DMS53 treated with DMSO at 0.1 percent for 48 hours (cell line): ENCODE data around the gene GDAP2.
A peak's percentile ranks its signal among the peaks of the same experiment; 100 is the strongest.

Experiments used
- DNase-seq: peaks from one replicate; lab custom pipeline; 2025; ENCODE audit not compliant: unreplicated experiment; lab: John Stamatoyannopoulos, UW

Gene GDAP2

DNA sequence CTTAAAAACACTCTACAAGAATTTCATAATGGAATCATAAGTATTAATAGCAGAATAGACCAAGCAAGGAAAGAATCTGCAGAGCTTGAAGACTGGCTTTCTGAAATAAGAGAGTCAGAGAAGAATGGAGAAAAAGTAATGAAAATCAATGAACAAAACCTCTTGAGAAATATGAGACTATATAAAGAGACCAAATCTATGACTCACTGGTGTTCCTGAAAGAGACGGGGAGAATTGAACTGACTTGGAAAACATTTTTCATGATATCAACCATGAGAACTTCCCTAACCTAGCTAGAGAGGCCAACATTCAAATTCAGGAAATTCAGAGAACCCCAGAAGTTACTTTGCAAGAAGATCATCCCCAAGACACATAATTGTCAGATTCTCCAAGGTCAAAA is 85.6 kb downstream of the GDAP2 start:
- peak; percentile 0 for DNase-seq

DNA sequence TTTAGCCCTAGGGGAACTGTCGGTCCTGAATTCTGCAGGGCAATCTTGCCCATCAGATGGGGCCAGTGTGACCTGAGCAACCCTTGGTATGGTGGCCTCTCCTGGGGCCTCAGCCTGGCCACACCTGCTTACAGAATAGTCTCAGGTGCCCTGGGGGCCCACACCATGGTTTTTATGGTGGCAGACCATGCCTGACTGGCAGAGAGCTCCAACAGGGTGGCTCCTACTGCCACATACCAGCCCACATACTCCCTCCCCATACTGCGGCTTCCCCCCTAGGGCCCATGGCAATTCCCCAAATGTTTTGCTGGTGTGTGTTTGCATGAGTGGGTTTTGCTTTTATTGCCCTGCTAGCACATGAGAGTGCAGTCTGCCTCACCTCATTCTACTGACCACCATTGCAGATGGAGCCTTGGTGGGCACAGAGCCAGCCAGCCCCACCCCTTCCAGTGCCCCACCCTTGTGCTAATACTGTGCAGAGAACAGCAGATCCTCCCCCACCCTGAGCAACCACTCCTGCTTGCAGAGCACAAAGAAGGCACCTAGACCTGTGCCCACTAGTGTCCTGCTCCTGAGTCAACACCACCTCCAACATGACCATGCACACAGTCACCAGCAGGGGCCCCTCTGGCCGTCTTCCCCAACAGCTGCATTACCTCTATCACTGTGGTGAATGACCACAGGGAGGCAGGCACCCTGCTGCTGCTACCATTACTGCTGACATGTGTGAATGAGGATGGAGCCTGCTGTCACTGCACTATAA is 86.8 kb downstream of the GDAP2 start:
- no peak for DNase-seq

DNA sequence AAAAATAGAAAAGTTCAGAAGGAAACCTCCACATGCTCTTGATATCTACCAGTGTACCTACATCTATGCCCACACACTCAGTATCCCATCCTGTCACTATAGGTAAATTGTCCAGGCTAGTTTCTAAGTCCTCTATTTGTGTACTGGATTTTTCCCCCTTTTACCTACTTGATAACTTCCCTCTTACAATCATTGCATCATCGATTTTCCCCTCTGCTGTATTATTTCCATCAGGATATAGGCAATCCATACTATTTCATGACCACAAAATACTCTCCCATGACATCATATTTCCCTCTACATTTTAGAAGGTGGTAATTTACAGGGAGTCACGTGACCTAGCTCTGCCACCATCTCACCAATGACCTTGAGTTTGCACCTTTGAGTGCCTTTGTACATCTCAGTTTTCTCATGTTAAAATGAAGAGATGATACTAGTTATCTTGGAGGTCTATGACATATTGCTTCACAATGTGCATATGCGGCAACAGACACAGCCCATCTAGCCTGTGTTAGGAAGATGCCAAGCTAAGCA is 88.2 kb downstream of the GDAP2 start:
- no peak for DNase-seq

DNA sequence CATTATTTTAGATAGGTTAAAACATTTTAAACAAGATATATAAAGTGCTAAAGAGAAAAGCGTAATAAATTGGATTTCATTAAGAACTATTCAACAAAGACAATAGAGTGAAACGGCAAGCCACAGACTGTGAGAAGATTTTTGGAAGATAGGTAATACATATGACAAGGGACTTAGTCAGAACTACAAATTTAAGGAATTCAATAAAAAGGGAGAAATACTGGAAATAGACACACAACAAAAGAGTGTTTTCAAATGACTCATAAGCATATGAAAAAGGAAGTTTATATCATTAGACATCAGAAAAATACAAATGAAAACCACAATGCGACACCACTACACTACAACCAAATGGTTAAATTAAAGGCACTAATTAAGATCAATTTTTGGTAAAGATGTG is 90.5 kb downstream of the GDAP2 start:
- no peak for DNase-seq

GRCh38 chr1:117836069-117836468 is 93.4 kb downstream of the GDAP2 start:
- no peak for DNase-seq

DNA sequence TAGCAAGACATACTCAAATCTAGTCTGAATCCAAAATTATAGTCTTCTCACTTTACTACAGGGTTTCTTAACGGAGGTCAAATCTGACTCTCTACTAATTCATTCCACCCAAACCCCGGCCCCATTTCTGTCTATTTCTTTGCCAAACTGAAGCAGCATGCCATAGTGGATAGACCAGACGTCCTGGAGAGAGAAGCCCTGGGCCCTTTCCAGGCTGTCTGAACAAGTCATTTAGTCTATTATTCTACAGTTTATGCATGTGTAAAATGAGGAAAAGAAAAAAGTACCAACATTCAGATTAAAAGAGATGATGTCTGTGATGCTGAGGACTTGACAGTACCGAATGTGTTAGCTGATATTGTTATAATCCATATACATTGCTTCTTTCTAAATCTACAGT is 95.0 kb downstream of the GDAP2 start:
- no peak for DNase-seq

- no peak for DNase-seq
Measured at GRCh38 chr1:117832453-117832852, 97.0 kb downstream of the GDAP2 start.

DNA sequence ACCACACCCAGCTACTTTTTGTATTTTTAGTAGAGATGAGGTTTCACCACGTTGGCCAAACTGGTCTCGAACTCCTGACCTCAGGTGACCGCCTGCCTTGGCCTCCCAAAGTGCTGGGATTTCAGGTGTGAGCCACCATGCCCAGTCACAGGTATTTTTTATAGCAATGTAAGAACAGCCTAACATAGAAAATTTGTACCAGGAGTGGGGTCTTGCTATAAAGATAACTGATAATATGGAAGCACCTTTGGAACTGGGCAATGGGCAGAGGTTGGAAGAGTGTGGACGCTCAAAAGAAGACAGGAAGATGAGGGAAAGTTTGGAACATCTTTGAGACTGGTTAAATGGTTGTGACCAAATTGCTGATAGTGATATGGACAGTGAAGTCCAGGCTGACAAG is 99.2 kb downstream of the GDAP2 start:
- no peak for DNase-seq

GRCh38 chr1:117828201-117828600 is 101.2 kb downstream of the GDAP2 start:
- no peak for DNase-seq

DNA sequence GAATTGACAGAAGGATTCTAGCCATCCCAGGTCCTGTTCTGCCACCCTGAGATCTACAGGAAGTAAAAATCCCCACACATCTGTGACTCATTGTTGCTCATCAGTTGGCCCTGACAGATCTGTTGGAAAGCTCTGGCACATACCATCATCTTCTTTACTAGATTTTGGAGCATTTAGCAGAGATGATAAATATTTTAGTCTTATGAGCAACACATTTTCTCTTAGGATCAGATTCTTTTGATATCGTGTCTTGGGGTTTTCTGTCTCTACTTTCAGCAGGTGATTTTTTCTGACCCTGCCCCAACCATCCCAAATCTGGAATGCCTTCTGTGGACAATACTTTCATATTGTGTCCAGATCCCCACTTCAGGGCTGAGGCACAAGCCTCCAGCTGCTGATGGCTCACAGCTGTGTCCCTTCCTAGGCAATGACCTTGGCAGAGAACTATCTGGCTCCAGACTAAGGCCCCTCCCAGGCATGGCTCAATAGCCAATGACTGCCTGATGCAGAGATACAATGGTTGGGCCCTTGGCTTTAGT is 102.8 kb downstream of the GDAP2 start:
- no peak for DNase-seq

DNA sequence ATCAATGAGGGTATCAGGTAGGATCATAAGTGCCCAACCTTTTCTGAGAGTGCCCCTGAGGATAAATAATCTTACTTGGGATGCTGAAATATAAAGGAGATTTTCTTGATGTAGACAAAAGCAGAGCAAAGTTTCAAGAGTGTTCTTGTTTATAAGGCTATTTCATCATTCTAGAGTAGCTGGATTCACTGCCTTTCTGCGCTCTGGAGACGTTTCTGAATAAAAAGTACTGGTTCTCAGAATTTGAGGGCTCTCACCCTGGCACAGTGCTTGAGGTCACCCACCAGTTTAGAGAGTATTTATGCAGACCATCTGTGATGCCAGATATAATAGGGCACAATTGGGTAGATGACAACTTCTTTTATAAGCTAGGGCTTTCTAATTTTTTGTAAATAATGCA is 103.3 kb downstream of the GDAP2 start:
- no peak for DNase-seq

DNA sequence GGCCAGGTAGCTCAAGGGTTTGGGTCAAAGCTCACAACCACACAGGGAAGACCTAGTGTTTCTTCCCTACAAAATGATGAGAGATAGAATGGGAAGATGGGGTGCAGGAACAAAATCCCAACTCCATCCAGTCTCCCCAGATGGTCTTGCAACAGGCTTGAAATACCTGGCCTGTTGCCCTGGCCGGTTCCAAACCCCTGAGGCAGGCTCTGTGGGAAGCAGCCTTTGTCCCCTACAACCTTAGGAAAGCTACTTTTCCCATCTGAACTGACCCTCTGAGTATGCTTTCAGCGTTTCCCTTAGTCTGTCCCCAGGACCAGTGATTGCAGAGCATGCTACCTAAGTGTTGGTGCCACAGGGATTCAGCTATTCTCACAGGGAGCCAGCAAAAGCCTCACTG is 104.0 kb downstream of the GDAP2 start:
- no peak for DNase-seq

DNA sequence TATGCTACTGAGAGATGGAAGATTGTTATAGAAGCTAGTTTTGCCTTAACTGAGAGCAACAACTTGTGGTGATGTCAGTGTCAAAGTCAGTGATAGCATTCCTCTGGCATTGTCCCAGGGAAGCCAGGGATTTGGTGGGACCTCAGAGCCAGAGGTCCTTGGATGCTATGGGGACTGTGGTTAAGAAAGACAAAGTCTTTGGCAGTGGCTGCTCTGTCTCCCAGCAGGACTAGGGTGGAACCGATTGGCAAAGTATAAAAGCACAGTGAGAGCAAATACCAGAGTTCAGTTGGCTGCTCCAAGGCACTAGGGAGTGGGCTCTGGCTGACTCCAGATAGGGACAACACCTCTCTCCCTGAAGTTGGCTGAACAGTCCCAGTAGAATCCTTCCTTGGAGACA is 104.8 kb downstream of the GDAP2 start:
- DNase-seq = no peak

DNA sequence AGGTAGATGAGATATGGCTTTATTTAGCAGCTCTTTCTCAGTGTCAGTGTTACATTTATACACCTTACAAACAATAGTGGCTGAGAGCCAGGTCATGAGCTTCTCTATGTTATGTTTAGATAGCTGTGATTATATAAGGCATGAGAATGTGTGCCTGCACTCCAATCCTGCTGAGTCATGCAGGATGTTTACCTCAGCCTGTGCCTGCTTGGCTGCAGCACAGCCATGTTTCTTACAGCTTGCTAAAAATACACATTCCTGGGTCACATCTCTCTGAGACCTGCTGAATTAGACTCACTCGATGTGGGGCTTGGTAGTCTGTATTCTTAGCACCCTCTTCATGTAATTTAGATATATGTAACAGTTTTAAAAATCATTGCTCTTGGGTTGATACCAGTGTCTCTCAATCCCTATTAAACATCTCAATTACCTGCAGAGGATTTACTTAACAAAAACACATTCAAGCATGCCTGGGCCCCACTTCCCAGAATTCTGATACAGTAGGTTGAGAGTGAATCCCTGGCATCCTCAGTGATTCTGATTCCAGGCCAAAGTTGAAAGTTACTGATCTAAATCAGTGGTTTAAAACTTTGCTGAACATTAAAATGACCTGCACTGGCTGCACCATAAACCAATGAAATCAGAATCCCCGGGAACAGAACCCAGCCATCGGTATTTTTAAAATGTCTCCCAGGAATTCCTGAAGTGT is 107.5 kb downstream of the GDAP2 start:
- no peak for DNase-seq

- no peak for DNase-seq
Measured at GRCh38 chr1:117821382-117821755, 108.1 kb downstream of the GDAP2 start.

GRCh38 chr1:117820694-117821381 is 108.6 kb downstream of the GDAP2 start:
- no peak for DNase-seq

- DNase-seq = no peak
Measured at GRCh38 chr1:117820096-117820495, 109.3 kb downstream of the GDAP2 start.

GRCh38 chr1:117819301-117819700 is 110.1 kb downstream of the GDAP2 start:
- DNase-seq = no peak

GRCh38 chr1:117818456-117818855 is 111.0 kb downstream of the GDAP2 start:
- DNase-seq = no peak

DNA sequence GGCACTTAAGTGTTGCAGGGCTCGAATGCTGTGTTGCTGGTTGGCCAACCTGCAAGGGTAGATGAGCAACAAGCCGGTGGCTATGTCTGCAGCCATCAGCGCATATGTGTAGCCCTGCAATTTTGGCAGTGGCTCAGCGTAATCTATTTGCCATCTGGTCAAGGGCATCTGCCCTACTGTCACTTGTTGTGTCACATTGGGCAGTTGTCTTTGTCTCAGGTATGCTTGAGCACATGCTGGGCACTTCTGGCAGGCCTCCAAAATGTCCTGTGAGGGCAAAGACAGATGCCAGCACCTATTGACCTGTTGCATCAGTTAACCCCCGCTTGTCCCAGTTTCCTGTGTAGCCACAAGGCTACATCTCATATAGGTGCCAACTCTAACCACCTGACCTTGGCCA is 111.8 kb downstream of the GDAP2 start:
- no peak for DNase-seq

GRCh38 chr1:117815926-117816325 is 113.5 kb downstream of the GDAP2 start:
- DNase-seq = no peak
